Fibroblast of lung (primary cell): ENCODE results near the gene SYT8.

Experiments used
- CTCF ChIP-seq, 2 donors: IDR thresholded peaks in 1 of 2; conservative IDR thresholded peaks in 1 of 2; 1 replicate in 1 of 2; 2 replicates in 1 of 2; pipeline ENCODE4 v1.5.1; 2011 to 2012; ENCODE audit warnings: low read length in 2 of 2, control low read depth in 1 of 2, inconsistent platforms in 1 of 2, low read depth in 1 of 2, mild to moderate bottlenecking in 1 of 2
- EZH2 ChIP-seq: IDR thresholded peaks from 2 replicates; pipeline ENCODE4 v1.5.1; 2012; ENCODE audit warnings: low read length, control low read depth, mild to moderate bottlenecking; ENCODE audit errors: missing control alignments

GRCh38 chr11:1879941-1880720 is 45.3 kb downstream of the SYT8 start:
- no peak for TF ChIP-seq CTCF (conservative IDR thresholded peaks at IDR 0.05 in 1 of 2, IDR thresholded peaks at IDR 0.05 in 1 of 2; ENCODE audit: low read depth in 1 of 2, low read length in 2 of 2)
- no peak for TF ChIP-seq EZH2
